Measurements from ENCODE around the gene GALNT18. TPM values are rescaled to one million over a fixed set of nuclear protein-coding genes. Genes with fewer than 3 reads are reported as not detected.
A peak's percentile ranks its signal among the peaks of the same experiment; 100 is the strongest.

The GALNT18 gene
- total RNA-seq, 1 donor: 2.4 TPM

- TF ChIP-seq CTCF (IDR thresholded peaks at IDR 0.05; ENCODE audit: insufficient read depth, low read length): no peak
- DNase-seq (ENCODE audit: low read depth): no peak
- H3K4me3 ChIP-seq (ENCODE audit: low read depth, low read length): no peak overlapping the region
Observed at GRCh38 chr11:11540157-11540556, 81.6 kb downstream of the GALNT18 start.

GRCh38 chr11:11538277-11538960 is 83.4 kb downstream of the GALNT18 start:
- no peak for TF ChIP-seq CTCF (IDR thresholded peaks at IDR 0.05; ENCODE audit: insufficient read depth, low read length)
- H3K4me3 ChIP-seq (ENCODE audit: low read depth, low read length): no peak overlapping the region
- DNase-seq (ENCODE audit: low read depth): no peak

GRCh38 chr11:11537871-11538270 is 83.9 kb downstream of the GALNT18 start:
- H3K4me3 ChIP-seq (ENCODE audit: low read depth, low read length): no peak overlapping the region
- no peak for TF ChIP-seq CTCF (IDR thresholded peaks at IDR 0.05; ENCODE audit: insufficient read depth, low read length)
- DNase-seq (ENCODE audit: low read depth): no peak

DNA sequence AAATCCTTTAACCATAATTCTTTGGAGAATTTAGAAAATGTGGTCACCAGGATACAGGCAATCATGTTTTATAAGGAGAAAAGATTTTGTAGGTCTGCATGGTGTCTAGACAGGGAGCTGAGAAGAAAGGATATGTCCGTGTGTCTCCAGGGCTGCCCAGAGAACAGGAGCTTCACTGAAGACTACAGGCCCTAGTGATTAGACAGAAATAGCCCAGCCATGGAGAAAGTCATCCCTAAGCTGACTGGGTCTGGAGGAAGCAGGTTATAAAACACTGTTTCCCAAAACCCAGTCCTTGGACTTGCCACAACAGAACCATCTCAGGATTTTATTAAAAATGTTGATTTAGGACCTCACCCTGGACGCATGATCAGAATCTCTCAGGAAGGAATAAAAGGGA is 84.4 kb downstream of the GALNT18 start:
- no peak for DNase-seq (ENCODE audit: low read depth)
- TF ChIP-seq CTCF (IDR thresholded peaks at IDR 0.05; ENCODE audit: insufficient read depth, low read length): no peak
- no peak overlapping the region for H3K4me3 ChIP-seq (ENCODE audit: low read depth, low read length)

GRCh38 chr11:11536650-11537049 is 85.2 kb downstream of the GALNT18 start:
- no peak for TF ChIP-seq CTCF (IDR thresholded peaks at IDR 0.05; ENCODE audit: insufficient read depth, low read length)

GRCh38 chr11:11535611-11536010 is 86.2 kb downstream of the GALNT18 start:
- H3K4me3 ChIP-seq (ENCODE audit: low read depth, low read length): no peak overlapping the region
- no peak for DNase-seq (ENCODE audit: low read depth)
- no peak for TF ChIP-seq CTCF (IDR thresholded peaks at IDR 0.05; ENCODE audit: insufficient read depth, low read length)

More at GRCh38 chr11:11536650-11537049, 85.2 kb downstream of the GALNT18 start:
- no peak for DNase-seq (ENCODE audit: low read depth)
- no peak overlapping the region for H3K4me3 ChIP-seq (ENCODE audit: low read depth, low read length)

- DNase-seq (ENCODE audit: low read depth): peak; percentile 10
- H3K4me3 ChIP-seq (ENCODE audit: low read depth, low read length): no peak overlapping the region
- no peak for TF ChIP-seq CTCF (IDR thresholded peaks at IDR 0.05; ENCODE audit: insufficient read depth, low read length)
Observed at GRCh38 chr11:11534981-11535380, 86.8 kb downstream of the GALNT18 start.
